RCC 7860 (cell line): ENCODE measurements around the gene CMTM7.
A peak's percentile ranks its signal among the peaks of the same experiment; 100 is the strongest.

Experiments used
- DNase-seq: peaks from one replicate; pipeline ENCODE4 v3.0.0-alpha.2; 2015; ENCODE audit warnings: low spot score
- FAIRE-seq: peaks from 2 replicates; lab custom pipeline; 2012; peaks lifted over from hg19 to GRCh38; lab: Jason Lieb, UNC

CMTM7 gene

GRCh38 chr3:32391643-32392535 lies at the start of gene CMTM7:
CMTM7 (plus strand) TSS chr3:32391853; CDS start chr3:32391907, 54 bp downstream.
- FAIRE-seq (no peak), DNase-seq (peak; percentile 61)

- DNase-seq: peak; percentile 9
- FAIRE-seq: no peak
Observed at GRCh38 chr3:32347343-32348125, 44.1 kb upstream of the CMTM7 start.

- FAIRE-seq (no peak), DNase-seq (no peak)
Observed at GRCh38 chr3:32349184-32349583, 42.5 kb upstream of the CMTM7 start.

- FAIRE-seq (no peak), DNase-seq (no peak)
Observed at GRCh38 chr3:32352563-32352962, 39.1 kb upstream of the CMTM7 start.

GRCh38 chr3:32353351-32353750 lies 38.3 kb upstream of the CMTM7 start:
- FAIRE-seq: no peak
- no peak for DNase-seq

- DNase-seq (no peak), FAIRE-seq (no peak)
Observed at GRCh38 chr3:32354362-32354778, 37.3 kb upstream of the CMTM7 start.

- DNase-seq (no peak), FAIRE-seq (no peak)
Observed at GRCh38 chr3:32355751-32356291, 35.8 kb upstream of the CMTM7 start.

- no peak for FAIRE-seq
Observed at GRCh38 chr3:32359766-32360492, 31.7 kb upstream of the CMTM7 start.

GRCh38 chr3:32360493-32360827 lies 31.2 kb upstream of the CMTM7 start:
- DNase-seq (no peak), FAIRE-seq (no peak)

More at GRCh38 chr3:32359766-32360492, 31.7 kb upstream of the CMTM7 start:
- DNase-seq: no peak

GRCh38 chr3:32366638-32367397 lies 24.8 kb upstream of the CMTM7 start:
- DNase-seq (no peak), FAIRE-seq (no peak)

GRCh38 chr3:32367442-32367841 lies 24.2 kb upstream of the CMTM7 start:
- no peak for DNase-seq
- no peak for FAIRE-seq

- FAIRE-seq (no peak), DNase-seq (no peak)
Observed at GRCh38 chr3:32371461-32372212, 20.0 kb upstream of the CMTM7 start.

- DNase-seq: no peak
- FAIRE-seq: no peak
Observed at GRCh38 chr3:32372213-32372490, 19.5 kb upstream of the CMTM7 start.

- no peak for FAIRE-seq
- no peak for DNase-seq
Observed at GRCh38 chr3:32373276-32373675, 18.4 kb upstream of the CMTM7 start.

GRCh38 chr3:32373844-32374243 lies 17.8 kb upstream of the CMTM7 start:
- FAIRE-seq: no peak
- no peak for DNase-seq

- DNase-seq: peak; percentile 40
- FAIRE-seq: no peak
Observed at GRCh38 chr3:32374788-32375595, 16.7 kb upstream of the CMTM7 start.

- FAIRE-seq: no peak
- no peak for DNase-seq
Observed at GRCh38 chr3:32375596-32375930, 16.1 kb upstream of the CMTM7 start.

GRCh38 chr3:32376115-32376514 lies 15.5 kb upstream of the CMTM7 start:
- DNase-seq (no peak), FAIRE-seq (no peak)

GRCh38 chr3:32379831-32380500 lies 11.7 kb upstream of the CMTM7 start:
- FAIRE-seq (no peak), DNase-seq (no peak)
